ENCODE data around the gene PRAMEF13.
"Not testable (repeated sequence)": the region's sequence is repeated elsewhere in the genome, so short reads cannot be mapped to it uniquely, and the experiment has no call there.

DNA sequence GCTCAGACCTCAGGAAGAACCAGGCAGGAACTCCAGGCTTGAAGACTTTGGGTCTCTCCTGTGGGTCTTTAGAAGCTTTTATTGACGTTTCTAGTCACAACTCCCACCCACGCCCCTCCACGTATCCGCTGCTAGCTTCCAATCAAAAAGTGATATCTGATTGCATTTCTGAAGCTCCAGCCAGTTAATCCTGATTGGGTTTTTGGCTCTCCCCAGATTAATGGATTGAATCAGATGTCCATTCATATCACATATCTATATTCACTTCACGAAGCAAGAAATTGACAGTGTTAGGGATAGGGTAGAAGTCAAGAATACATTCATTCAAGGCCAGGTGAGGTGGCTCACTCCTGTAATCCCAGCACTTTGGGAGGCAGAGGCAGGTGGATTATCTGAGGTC, 45.3 kb downstream of the PRAMEF13 start, which contains the start of gene PRAMEF26:
- TF ChIP-seq CTCF, POLR2AphosphoS5 (IDR thresholded peaks at IDR 0.05): not testable (repeated sequence)
